HL-60 (cell line): ENCODE data around the gene SETD6.

Experiments used
- CTCF ChIP-seq: IDR thresholded peaks from one replicate; pipeline ENCODE4 v1.5.1; 2011; ENCODE audit warnings: low read length, control low read depth, inconsistent platforms; ENCODE audit not compliant: insufficient read depth
- POLR2AphosphoS5 ChIP-seq: IDR thresholded peaks from 2 replicates; pipeline ENCODE4 v1.6.1; 2012; ENCODE audit warnings: low read depth
- REST ChIP-seq: IDR thresholded peaks from 2 replicates; pipeline ENCODE4 v1.6.1; 2012; ENCODE audit warnings: low read depth; ENCODE audit not compliant: insufficient replicate concordance

GRCh38 chr16:58507195-58507962 lies 7.9 kb upstream of the SETD6 start:
- TF ChIP-seq CTCF (peak; percentile 2), POLR2AphosphoS5 (no peak), REST (no peak)
